ENCODE measurements around the gene OGDH. TPM values are rescaled to one million over a fixed set of nuclear protein-coding genes. Genes with fewer than 3 reads are reported as not detected.

The OGDH gene
- total and polyA plus RNA-seq, 2 of the 4 experiments (the other 2 are of a cell fraction): 47.4 to 56.5 TPM

GRCh38 chr7:44720301-44720700 lies 113.9 kb downstream of the OGDH start:
- POLR2A ChIA-PET (ENCODE audit: unreplicated experiment): no interaction called here

More at GRCh38 chr7:44720301-44720700, 113.9 kb downstream of the OGDH start:
- H3K79me1 ChIP-seq (ENCODE audit: low read depth in 1 of 2, low read length in 2 of 2): no peaks in the 10 kb centered on the region
- no peaks in the 10 kb centered on the region; the same call in 1 of the 2 replicates for H3K9me1 ChIP-seq (ENCODE audit: insufficient read depth, low read length)
- no peak overlapping the region for H2AFZ ChIP-seq (replicated peaks; ENCODE audit: low read length, poor library complexity)
- CTCF ChIA-PET: no interaction called here
- H3K56ac ChIP-seq (ENCODE audit: extremely low read depth, insufficient read depth, low read length): no peak overlapping the region
- H4K8ac ChIP-seq (ENCODE audit: low read depth in 2 of 2, low read length in 2 of 2): no peak overlapping the region
- no peaks in the 10 kb centered on the region for H3K27me3 ChIP-seq (ENCODE audit: control insufficient read depth, insufficient read depth, low read length)
- H2BK120ac ChIP-seq (ENCODE audit: low read depth, low read length): no peak overlapping the region
- no peak overlapping the region for H2BK20ac ChIP-seq (ENCODE audit: low read depth, low read length)
- no peak overlapping the region for H2BK15ac ChIP-seq (ENCODE audit: low read depth, low read length)
- H3K9me3 ChIP-seq (ENCODE audit: control insufficient read depth, insufficient read depth, low read length): peaks cover 3% of the 10 kb centered on the region
- no peak overlapping the region for H4K91ac ChIP-seq (ENCODE audit: insufficient read depth, low read depth, low read length)
- WGBS, 2 experiments (ENCODE audit: extremely low coverage in 2 of 2, insufficient read length in 1 of 2): no CpG with 5 or more reads among the region's 4 CpGs
- ATAC-seq (ENCODE audit: low read depth) (no peak), DNase-seq (no peak)
- H3K4ac ChIP-seq (ENCODE audit: low read depth, low read length): no peak overlapping the region
- H2AK5ac ChIP-seq (ENCODE audit: low read depth, low read length): no peak overlapping the region
- no peak overlapping the region for H3K4me2 ChIP-seq (ENCODE audit: low read depth, low read length)
- H3K36me3 ChIP-seq (ENCODE audit: control insufficient read depth, insufficient read depth, low read length): no peaks in the 10 kb centered on the region
- H3K23ac ChIP-seq (ENCODE audit: low read depth, low read length): no peak overlapping the region
- no peak for TF ChIP-seq MAFK (IDR thresholded peaks at IDR 0.05; ENCODE audit: low read depth, low read length)
- TF ChIP-seq RAD21 (IDR thresholded peaks at IDR 0.05; ENCODE audit: low read length): no peak
- no peak for TF ChIP-seq BHLHE40 (IDR thresholded peaks at IDR 0.05; ENCODE audit: low read depth, low read length)
- TF ChIP-seq SMC3 (IDR thresholded peaks at IDR 0.05; ENCODE audit: low read depth, low read length): no peak
- no peak for TF ChIP-seq RFX5 (IDR thresholded peaks at IDR 0.05; ENCODE audit: low read depth, low read length)
- H3K4me1 ChIP-seq (ENCODE audit: control insufficient read depth, insufficient read depth, low read length): no peaks in the 10 kb centered on the region
- no peak overlapping the region for H3K18ac ChIP-seq (ENCODE audit: low read depth, low read length)
- H4K5ac ChIP-seq (ENCODE audit: low read depth, low read length): no peak overlapping the region
- H3K27ac ChIP-seq (ENCODE audit: insufficient read depth, low read length): no peak overlapping the region
- no peak overlapping the region for H3K14ac ChIP-seq (replicated peaks; ENCODE audit: low read depth, low read length)
- intact Hi-C loops (cut with micrococcal nuclease): no loop called here
- H2AK9ac ChIP-seq (replicated peaks; ENCODE audit: low read depth, low read length, poor library complexity): no peak overlapping the region
- in situ Hi-C loops (cut with MboI; ENCODE audit: low sequenced_read_pairs): no loop called here
- dilution Hi-C loops (cut with HindIII; ENCODE audit: low sequenced_read_pairs, unreplicated experiment): no loop called here
- H3K9ac ChIP-seq (ENCODE audit: low read depth, low read length): no peak overlapping the region
- no peaks in the 10 kb centered on the region for H4K20me1 ChIP-seq (ENCODE audit: insufficient read depth, low read length)
- H3K4me3 ChIP-seq (ENCODE audit: insufficient read depth, low read depth, low read length): no peak overlapping the region
- no TSS peak for BruUV-seq (replicated peaks)
- H2BK5ac ChIP-seq (ENCODE audit: low read depth, low read length, poor library complexity, severe bottlenecking): no peak overlapping the region

Data from IMR-90 (cell line).